ENCODE data around the gene AGK. TPM values are rescaled to one million over a fixed set of nuclear protein-coding genes. Genes with fewer than 3 reads are reported as not detected.

AGK gene
- total RNA-seq, 4 donors from 2014 or later: 11.2 to 22.5 (median 17.7) TPM

DNA sequence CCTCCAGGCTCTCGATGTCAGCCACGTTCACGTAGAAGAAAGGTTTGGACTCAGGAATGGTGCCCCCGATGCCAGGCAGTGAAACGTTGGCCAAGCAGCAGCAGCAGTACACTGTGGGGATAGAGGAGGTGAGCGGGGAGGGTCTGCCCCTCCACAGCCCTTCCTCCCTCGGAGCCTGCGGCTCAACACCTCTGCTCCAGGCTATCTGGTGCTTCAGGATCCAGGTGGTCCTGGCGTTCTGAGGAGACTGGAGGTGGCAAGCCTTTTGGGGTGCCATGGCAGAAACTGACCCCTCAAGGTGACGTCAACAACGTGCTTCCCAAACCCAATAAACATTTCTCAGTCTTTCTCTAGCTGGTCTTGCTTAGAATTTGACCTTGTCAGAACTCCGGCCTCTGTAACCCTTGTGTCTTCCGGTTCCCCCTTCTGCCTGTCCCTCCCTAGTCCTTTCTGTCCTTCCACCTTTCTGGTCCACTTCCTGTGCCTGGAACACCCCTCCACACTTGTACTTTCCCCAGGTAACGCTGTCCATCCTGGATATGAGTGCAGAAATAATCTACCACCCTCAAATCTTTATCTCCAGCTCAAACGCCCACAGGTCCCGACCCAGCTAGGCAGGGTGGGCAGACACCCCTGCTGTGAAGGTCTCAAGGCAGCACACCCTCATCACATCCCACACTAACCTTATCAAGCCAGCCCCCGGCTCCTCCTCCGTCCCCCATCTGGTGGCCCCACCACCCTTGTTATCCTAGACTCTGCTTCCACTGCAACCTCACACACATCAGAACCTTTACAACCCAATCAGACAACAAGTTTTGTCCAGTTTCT lies 114.2 kb downstream of the AGK start:
- no peak overlapping the region for H3K27ac ChIP-seq
- no peak for DNase-seq
- peaks cover 0 to 33% (median 11%) of the 10 kb centered on the region in 3 donors for H3K4me1 ChIP-seq
- H3K9me3 ChIP-seq: no peaks in the 10 kb centered on the region
- H3K36me3 ChIP-seq: peaks cover 3 to 68% (median 8%) of the 10 kb centered on the region in 3 donors
- TF ChIP-seq POLR2A (IDR thresholded peaks at IDR 0.05) (no peak), CTCF (IDR thresholded peaks at IDR 0.05) (no peak)
- intact Hi-C loops (cut with DNase I): loop anchor here (10.0 kb wide), 1 partner anchor 69 kb away; the partner anchor contains the start of gene SSBP1
- H3K4me3 ChIP-seq: no peak overlapping the region
- H3K27me3 ChIP-seq: no peaks in the 10 kb centered on the region
- WGBS, 2 donors: 92 to 93% methylated on average over 13 to 18 of the region's 18 CpGs

DNA sequence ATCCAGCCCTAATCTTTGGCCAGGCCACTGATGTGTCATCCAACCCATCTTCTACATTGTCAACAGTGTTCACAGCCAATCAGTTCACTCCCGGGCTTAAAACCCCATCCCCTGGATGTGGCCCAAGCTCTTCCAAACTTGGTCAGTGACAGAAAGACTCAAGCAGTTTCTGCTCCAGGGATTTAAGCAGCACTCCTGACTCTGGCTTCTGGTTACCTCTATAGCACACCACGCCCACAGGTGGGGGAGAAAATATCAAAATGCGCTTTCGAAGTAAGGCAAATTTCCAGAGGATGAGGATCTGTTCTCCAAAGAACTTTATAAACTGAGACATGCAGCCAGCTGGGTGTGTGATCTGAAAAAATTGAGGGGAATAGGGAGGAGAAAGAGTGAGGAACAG lies 114.9 kb downstream of the AGK start:
- no peaks in the 10 kb centered on the region for H3K27me3 ChIP-seq
- H3K4me1 ChIP-seq: peaks cover 0 to 30% (median 8%) of the 10 kb centered on the region in 3 donors
- peak overlapping the region in 1 of 4 donors; percentile 5 for H3K27ac ChIP-seq
- H3K36me3 ChIP-seq: peaks cover 3 to 68% (median 8%) of the 10 kb centered on the region in 3 donors
- intact Hi-C loops (cut with DNase I): loop anchor here (10.0 kb wide), 1 partner anchor 69 kb away; the partner anchor contains the start of gene SSBP1
- no peak for DNase-seq
- TF ChIP-seq CTCF (IDR thresholded peaks at IDR 0.05) (no peak), POLR2A (IDR thresholded peaks at IDR 0.05) (no peak)
- H3K9me3 ChIP-seq: no peaks in the 10 kb centered on the region
- WGBS, 2 donors: 74 to 84% methylated on average over 4 of the region's 4 CpGs
- H3K4me3 ChIP-seq: no peak overlapping the region

- intact Hi-C loops (cut with DNase I): loop anchor here (10.0 kb wide), 1 partner anchor 66 kb away; the partner anchor contains the start of gene SSBP1
- no peak for TF ChIP-seq POLR2A (IDR thresholded peaks at IDR 0.05)
- no peak for TF ChIP-seq CTCF (IDR thresholded peaks at IDR 0.05)
- Histone ChIP-seq H3K9me3 (no peaks in the 10 kb centered on the region), H3K27ac (no peak overlapping the region), H3K27me3 (no peaks in the 10 kb centered on the region), H3K36me3 (peaks cover 3 to 61% (median 8%) of the 10 kb centered on the region in 3 donors), H3K4me3 (no peak overlapping the region), H3K4me1 (peaks cover 0 to 34% (median 1%) of the 10 kb centered on the region in 3 donors)
- 83 to 93% methylated on average over 2 of the region's 2 CpGs for WGBS, 2 donors
- DNase-seq: no peak
Observed at GRCh38 chr7:141668853-141669252, 117.6 kb downstream of the AGK start.

- intact Hi-C loops (cut with DNase I): no loop called here
- Histone ChIP-seq H3K27me3 (no peaks in the 10 kb centered on the region), H3K9me3 (no peaks in the 10 kb centered on the region), H3K36me3 (peaks cover 0 to 35% (median 0%) of the 10 kb centered on the region in 3 donors), H3K4me3 (no peak overlapping the region), H3K4me1 (peaks cover 13 to 52% (median 21%) of the 10 kb centered on the region in 3 donors), H3K27ac (peak overlapping the region in 3 of 4 donors; percentile 3 to 84 (median 51))
- no peak for DNase-seq
- no peak for TF ChIP-seq CTCF (IDR thresholded peaks at IDR 0.05)
- no peak for TF ChIP-seq POLR2A (IDR thresholded peaks at IDR 0.05)
- 85 to 92% methylated on average over 7 of the region's 7 CpGs for WGBS, 2 donors
Observed at GRCh38 chr7:141671705-141672496, 120.7 kb downstream of the AGK start.
